ENCODE data around the gene CNPY2. TPM values are rescaled to one million over a fixed set of nuclear protein-coding genes. Genes with fewer than 3 reads are reported as not detected.

Gene CNPY2
- total RNA-seq, result 85.5 and 113 TPM in 2 replicates

GRCh38 chr12:56315622-56316473 is at the start of gene CNPY2:
TSS of gene CNPY2 (minus strand) at chr12:56315988. CDS start at chr12:56315217, 771 bp downstream.

GRCh38 chr12:56362130-56363059 is 46.6 kb upstream of the CNPY2 start, which contains the start of gene APOF:
TSS of gene APOF (minus strand) at chr12:56362857. CDS start at chr12:56362745, 112 bp downstream.

GRCh38 chr12:56359851-56360767 is 44.3 kb upstream of the CNPY2 start, which contains the start of gene STAT2:
TSS of gene STAT2 (minus strand) at chr12:56360107. CDS start at chr12:56356571, 3,536 bp downstream.

GRCh38 chr12:56338308-56339157 is 22.7 kb upstream of the CNPY2 start, which contains the start of gene IL23A:
TSS of gene IL23A (plus strand) at chr12:56338884. CDS start at chr12:56339045, 161 bp downstream.

GRCh38 chr12:56333679-56334489 is 18.1 kb upstream of the CNPY2 start, which contains the start of gene PAN2:
TSS of gene PAN2 (minus strand) at chr12:56334000. CDS start at chr12:56333094, 906 bp downstream.

GRCh38 chr12:56299853-56300643 is 15.7 kb downstream of the CNPY2 start, which contains the start of gene CS:
TSS of gene CS (minus strand) at chr12:56300330. CDS start at chr12:56300201, 129 bp downstream.

GRCh38 chr12:56266693-56267442 is 48.9 kb downstream of the CNPY2 start, which contains the start of gene COQ10A:
TSS of gene COQ10A (plus strand) at chr12:56266942. CDS start at chr12:56267119, 177 bp downstream.

Other genes starting within 250 kb of the CNPY2 start
- 6.2 and 14.0 TPM in 2 replicates for gene ERBB3, start 235.8 kb downstream of the CNPY2 start, total RNA-seq
- gene PA2G4, start 211.4 kb downstream of the CNPY2 start, total RNA-seq, result 183 and 356 TPM in 2 replicates
- gene RPL41, start 199.4 kb downstream of the CNPY2 start, total RNA-seq, result 4,093 and 5,143 TPM in 2 replicates
- 0.62 and 3.8 TPM in 2 replicates for gene ZC3H10, start 197.7 kb downstream of the CNPY2 start, total RNA-seq
- gene ESYT1, start 187.7 kb downstream of the CNPY2 start, total RNA-seq, result 176 and 198 TPM in 2 replicates
- 41.4 and 72.2 TPM in 2 replicates for gene MYL6B, start 163.4 kb downstream of the CNPY2 start, total RNA-seq
- gene MYL6, start 157.6 kb downstream of the CNPY2 start, total RNA-seq, result 1,992 and 2,124 TPM in 2 replicates
- 18.7 and 24.4 TPM in 2 replicates for gene SMARCC2, start 126.5 kb downstream of the CNPY2 start, total RNA-seq
- gene RNF41, start 94.1 kb downstream of the CNPY2 start, total RNA-seq, result 37.4 and 58.7 TPM in 2 replicates
- 33.0 and 54.3 TPM in 2 replicates for gene NABP2, start 91.6 kb downstream of the CNPY2 start, total RNA-seq
- not detected in 2 replicates for gene SLC39A5, start 85.9 kb downstream of the CNPY2 start, total RNA-seq
- 11.9 and 14.2 TPM in 2 replicates for gene ANKRD52, start 57.6 kb downstream of the CNPY2 start, total RNA-seq
- gene COQ10A, start 49.0 kb downstream of the CNPY2 start, total RNA-seq, result 4.8 TPM in 2 replicates
- 106 and 130 TPM in 2 replicates for gene CS, start 15.7 kb downstream of the CNPY2 start, total RNA-seq
- gene PAN2, start 18.0 kb upstream of the CNPY2 start, total RNA-seq, result 9.7 and 17.5 TPM in 2 replicates
- gene IL23A, start 22.9 kb upstream of the CNPY2 start, total RNA-seq, result 2.7 and 5.5 TPM in 2 replicates
- gene STAT2, start 44.1 kb upstream of the CNPY2 start, total RNA-seq, result 40.0 and 64.2 TPM in 2 replicates
- not detected in 2 replicates for gene APOF, start 46.9 kb upstream of the CNPY2 start, total RNA-seq
- 9.2 and 23.6 TPM in 2 replicates for gene TIMELESS, start 133.4 kb upstream of the CNPY2 start, total RNA-seq
- not detected in 2 replicates for gene MIP, start 138.7 kb upstream of the CNPY2 start, total RNA-seq
- gene SPRYD4, start 152.6 kb upstream of the CNPY2 start, total RNA-seq, result 1.1 and 1.7 TPM in 2 replicates
- gene GLS2, start 172.2 kb upstream of the CNPY2 start, total RNA-seq, result 0.86 and 2.1 TPM in 2 replicates
- gene RBMS2, start 205.8 kb upstream of the CNPY2 start, total RNA-seq, result 16.9 and 18.7 TPM in 2 replicates

All from hair follicular keratinocyte (primary cell).